Stimulated activated CD8-positive, alpha-beta memory T cell treated with anti-CD3 and anti-CD28 coated beads, Interleukin-15, amount 100 ng/mL, for 4 hours (primary cell): ENCODE results near the gene PRPF40B.

Experiments
- DNase-seq, 2 donors: peaks; one replicate each; pipeline ENCODE4 v3.0.0-alpha.2; 2020; ENCODE audit warnings: low read depth in 2 of 2

The PRPF40B gene

GRCh38 chr12:49683599-49684309 lies 60.4 kb downstream of the PRPF40B start:
- DNase-seq = no peak

GRCh38 chr12:49684310-49684854 lies 61.0 kb downstream of the PRPF40B start:
- no peak for DNase-seq

GRCh38 chr12:49687941-49688340 lies 64.6 kb downstream of the PRPF40B start:
- DNase-seq = no peak

- no peak for DNase-seq
Observed at GRCh38 chr12:49689237-49689636, 65.9 kb downstream of the PRPF40B start.

- no peak for DNase-seq
Observed at GRCh38 chr12:49689785-49690184, 66.4 kb downstream of the PRPF40B start.

GRCh38 chr12:49692851-49693250 lies 69.5 kb downstream of the PRPF40B start:
- DNase-seq = no peak

- DNase-seq = no peak
Observed at GRCh38 chr12:49693931-49694444, 70.6 kb downstream of the PRPF40B start.
